Measurements from ENCODE around the gene TSHR.

- TF ChIP-seq POLR2AphosphoS5 (IDR thresholded peaks at IDR 0.05; ENCODE audit: low read depth, low read length), result no peak
- no peak for TF ChIP-seq REST (IDR thresholded peaks at IDR 0.05; ENCODE audit: insufficient read depth in 1 of 2, low read depth in 2 of 2, low read length in 2 of 2)
Measured at GRCh38 chr14:81161088-81161487, 205.7 kb downstream of the TSHR start.
